ENCODE data around the gene TMEM35A.
"Not testable (repeated sequence)": the region's sequence is repeated elsewhere in the genome, so short reads cannot be mapped to it uniquely, and the experiment has no call there.

The TMEM35A gene

GRCh38 chrX:101078716-101079598 is at the start of gene TMEM35A:
Gene TMEM35A, plus strand, starts transcription at chrX:101078879. Its CDS starts 124 bp downstream, at chrX:101079003.
- no peak for DNase-seq

GRCh38 chrX:101029665-101030064 is 49.0 kb upstream of the TMEM35A start:
- no peak for DNase-seq

- no peak for DNase-seq
Measured at GRCh38 chrX:101037231-101037630, 41.4 kb upstream of the TMEM35A start.

- DNase-seq: no peak
Measured at GRCh38 chrX:101040197-101040596, 38.5 kb upstream of the TMEM35A start.

GRCh38 chrX:101051153-101051548 is 27.5 kb upstream of the TMEM35A start:
- no peak for DNase-seq

GRCh38 chrX:101051549-101052302 is 27.0 kb upstream of the TMEM35A start, which contains the start of gene TRMT2B:
Gene TRMT2B, minus strand, starts transcription at chrX:101052111. Its CDS starts 9,822 bp downstream, at chrX:101042289.
- DNase-seq: peak; percentile 72

GRCh38 chrX:101056551-101056950 is 22.1 kb upstream of the TMEM35A start:
- not testable (repeated sequence) for DNase-seq

GRCh38 chrX:101057093-101057714 is 21.5 kb upstream of the TMEM35A start:
- DNase-seq: peak; percentile 20

GRCh38 chrX:101062176-101062575 is 16.5 kb upstream of the TMEM35A start:
- DNase-seq: no peak

GRCh38 chrX:101071582-101071981 is 7.1 kb upstream of the TMEM35A start:
- no peak for DNase-seq

GRCh38 chrX:101079736-101080270 is 1.1 kb downstream of the TMEM35A start:
- no peak for DNase-seq

GRCh38 chrX:101080326-101081124 is 1.8 kb downstream of the TMEM35A start:
- DNase-seq: no peak

- DNase-seq: no peak
Measured at GRCh38 chrX:101081231-101081630, 2.6 kb downstream of the TMEM35A start.

- no peak for DNase-seq
Measured at GRCh38 chrX:101091817-101092216, 13.1 kb downstream of the TMEM35A start.

GRCh38 chrX:101097546-101098453 is 19.1 kb downstream of the TMEM35A start, which contains the start of gene CENPI:
Gene CENPI, plus strand, starts transcription at chrX:101098204. Its CDS starts 2,867 bp downstream, at chrX:101101071.
- DNase-seq: peak; percentile 93

- no peak for DNase-seq
Measured at GRCh38 chrX:101108284-101108683, 29.6 kb downstream of the TMEM35A start.

- DNase-seq: no peak
Measured at GRCh38 chrX:101117701-101118100, 39.0 kb downstream of the TMEM35A start.

GRCh38 chrX:101136235-101136634 is 57.6 kb downstream of the TMEM35A start:
- no peak for DNase-seq

All from suppressor macrophage treated with lipopolysaccharide for 4 hours (primary cell).